Measurements from ENCODE around the gene PHAF1. TPM values are rescaled to one million over a fixed set of nuclear protein-coding genes. Genes with fewer than 3 reads are reported as not detected.
A peak's percentile ranks its signal among the peaks of the same experiment; 100 is the strongest.
"Not testable (repeated sequence)": the region's sequence is repeated elsewhere in the genome, so short reads cannot be mapped to it uniquely, and the experiment has no call there.

Gene PHAF1
- total RNA-seq, 1 experiment from 2014 or later = 18.8 TPM

GRCh38 chr16:67100569-67101310, 9.0 kb upstream of the PHAF1 start:
- DNase-seq (ENCODE audit: low read depth, low spot score) = peak; percentile 57
- in situ Hi-C loops (cut with HindIII; ENCODE audit: low pct_unique_long_range_greater_than_20kb, low sequenced_read_pairs) = no loop called here

DNA sequence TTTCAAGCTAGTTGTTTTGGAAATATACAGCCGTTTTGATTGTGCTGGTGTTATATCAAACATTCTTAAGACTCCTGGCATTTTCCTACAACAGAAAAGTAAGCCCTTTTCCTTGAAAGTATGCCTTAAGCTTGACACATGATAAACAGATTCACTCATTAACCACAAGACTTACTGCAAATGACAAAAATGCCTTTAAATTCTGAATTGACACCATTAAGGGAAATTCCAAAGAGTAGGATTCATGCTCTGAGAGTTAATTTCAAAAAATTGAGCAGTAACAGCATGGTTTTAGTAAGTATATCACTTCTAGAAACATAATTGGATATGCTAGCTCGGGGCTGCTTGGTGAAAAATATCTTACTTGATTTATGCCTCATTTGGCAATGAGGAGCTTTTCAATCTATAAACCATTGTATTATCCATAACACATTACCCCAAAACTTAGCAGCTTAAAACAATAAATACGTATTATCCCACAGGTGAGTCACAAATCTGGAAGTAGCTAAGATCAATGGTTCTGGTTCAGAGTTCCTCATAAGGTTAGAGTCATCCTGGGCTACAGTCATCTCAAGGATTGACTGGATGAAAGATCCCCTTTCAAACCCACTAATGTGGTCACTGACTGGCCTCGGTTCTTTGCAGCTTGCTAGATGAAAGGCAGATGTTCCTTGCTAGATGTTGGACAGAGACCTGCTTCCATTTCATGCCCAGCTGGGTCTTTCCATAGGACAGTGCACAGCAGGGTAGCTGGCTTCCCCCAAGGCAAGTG, 8.2 kb upstream of the PHAF1 start:
- DNase-seq (ENCODE audit: low read depth, low spot score) = no peak
- in situ Hi-C loops (cut with HindIII; ENCODE audit: low pct_unique_long_range_greater_than_20kb, low sequenced_read_pairs) = no loop called here

GRCh38 chr16:67104061-67104460, 5.7 kb upstream of the PHAF1 start:
- in situ Hi-C loops (cut with HindIII; ENCODE audit: low pct_unique_long_range_greater_than_20kb, low sequenced_read_pairs) = no loop called here
- peak; percentile 70 for DNase-seq (ENCODE audit: low read depth, low spot score)

GRCh38 chr16:67104845-67105244, 4.9 kb upstream of the PHAF1 start:
- in situ Hi-C loops (cut with HindIII; ENCODE audit: low pct_unique_long_range_greater_than_20kb, low sequenced_read_pairs) = no loop called here
- DNase-seq (ENCODE audit: low read depth, low spot score) = no peak

DNA sequence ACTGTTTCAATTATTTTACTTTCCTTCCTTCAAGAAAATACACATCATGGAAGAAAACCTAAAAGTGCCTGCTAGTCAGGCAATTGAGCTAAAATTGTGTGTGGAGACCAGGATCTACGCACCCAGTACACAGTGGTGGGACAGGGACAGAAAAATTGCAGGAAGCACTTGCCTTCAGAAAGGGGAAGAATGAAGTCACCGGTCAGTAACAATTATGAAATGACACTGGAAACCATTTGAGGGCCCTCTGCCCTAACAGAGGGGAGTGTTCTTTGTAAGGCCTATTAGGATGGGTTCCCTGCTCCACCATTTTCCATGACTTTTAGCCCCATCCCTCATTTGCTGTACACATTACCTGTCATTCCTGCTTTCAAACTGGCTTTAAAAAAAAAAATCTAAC, 4.5 kb upstream of the PHAF1 start:
- no peak for DNase-seq (ENCODE audit: low read depth, low spot score)
- in situ Hi-C loops (cut with HindIII; ENCODE audit: low pct_unique_long_range_greater_than_20kb, low sequenced_read_pairs) = no loop called here

GRCh38 chr16:67105881-67106280, 3.9 kb upstream of the PHAF1 start:
- DNase-seq (ENCODE audit: low read depth, low spot score) = no peak
- in situ Hi-C loops (cut with HindIII; ENCODE audit: low pct_unique_long_range_greater_than_20kb, low sequenced_read_pairs) = no loop called here

DNA sequence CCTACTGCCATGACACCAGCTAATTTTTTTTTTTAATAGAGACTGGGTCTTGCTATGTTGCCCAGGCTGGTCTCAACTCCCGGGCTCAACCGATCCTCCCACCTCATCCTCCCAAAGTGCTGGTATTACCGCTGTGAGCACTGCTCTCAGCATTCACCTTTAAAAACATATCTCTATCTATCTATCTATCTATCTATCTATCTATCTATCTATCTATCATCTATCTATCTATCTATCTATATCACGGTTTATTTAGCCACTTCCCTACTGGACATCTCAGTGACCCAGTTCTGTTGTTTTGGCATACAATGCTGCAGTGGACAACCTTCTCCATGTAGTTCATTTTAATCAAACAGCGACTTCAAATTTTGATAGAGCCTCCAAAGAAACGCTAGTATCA, 1.3 kb upstream of the PHAF1 start:
- in situ Hi-C loops (cut with HindIII; ENCODE audit: low pct_unique_long_range_greater_than_20kb, low sequenced_read_pairs) = no loop called here
- no peak for DNase-seq (ENCODE audit: low read depth, low spot score)

DNA sequence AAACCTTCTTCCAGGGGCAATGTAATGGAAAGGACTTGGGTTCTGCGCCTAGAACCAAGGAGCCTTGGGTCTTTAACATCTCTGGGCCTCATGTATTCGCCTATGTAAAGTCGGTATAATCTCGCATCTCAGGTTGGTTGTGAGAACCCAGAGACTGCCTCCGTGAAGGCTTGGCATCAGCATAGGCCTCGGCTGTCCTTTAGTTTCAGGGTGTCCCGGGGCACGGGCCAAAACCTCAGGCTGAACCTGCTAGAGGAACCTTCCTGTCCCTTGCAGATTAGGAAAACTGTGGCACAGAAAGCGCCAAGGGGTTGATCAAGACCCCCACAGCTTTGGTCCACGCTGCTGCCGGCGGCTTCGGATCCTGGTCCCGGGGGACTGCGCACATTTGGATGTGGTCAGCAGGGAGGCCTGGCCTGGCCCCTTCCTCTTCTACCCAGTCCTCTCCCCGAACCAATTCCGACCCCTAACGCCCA, 772 bp upstream of the PHAF1 start:
- in situ Hi-C loops (cut with HindIII; ENCODE audit: low pct_unique_long_range_greater_than_20kb, low sequenced_read_pairs) = no loop called here
- DNase-seq (ENCODE audit: low read depth, low spot score) = no peak

GRCh38 chr16:67111951-67112444, 2.3 kb downstream of the PHAF1 start:
- DNase-seq (ENCODE audit: low read depth, low spot score) = no peak
- in situ Hi-C loops (cut with HindIII; ENCODE audit: low pct_unique_long_range_greater_than_20kb, low sequenced_read_pairs) = no loop called here

GRCh38 chr16:67112591-67113399, 3.1 kb downstream of the PHAF1 start:
- in situ Hi-C loops (cut with HindIII; ENCODE audit: low pct_unique_long_range_greater_than_20kb, low sequenced_read_pairs) = no loop called here

DNA sequence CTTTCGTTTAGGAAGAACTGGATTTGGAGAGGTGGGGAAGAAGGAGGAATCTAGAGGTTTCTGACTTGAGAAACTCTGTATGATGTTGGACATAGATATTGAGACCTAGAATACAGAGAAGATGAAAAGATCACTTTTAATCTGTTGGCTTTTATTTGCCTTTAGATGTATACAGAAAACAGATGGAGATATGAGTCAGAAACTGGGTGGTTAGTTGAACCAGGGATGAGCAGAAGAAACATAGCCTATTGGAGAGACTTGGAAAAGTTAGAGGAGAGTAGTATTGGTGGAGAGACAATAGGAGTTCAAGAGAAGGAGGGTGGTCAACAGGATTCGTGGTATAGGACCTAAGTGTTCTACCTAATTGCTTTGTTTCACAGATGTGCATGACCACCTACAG, 5.1 kb downstream of the PHAF1 start:
- in situ Hi-C loops (cut with HindIII; ENCODE audit: low pct_unique_long_range_greater_than_20kb, low sequenced_read_pairs) = no loop called here
- no peak for DNase-seq (ENCODE audit: low read depth, low spot score)

More at GRCh38 chr16:67112591-67113399, 3.1 kb downstream of the PHAF1 start:
- DNase-seq (ENCODE audit: low read depth, low spot score) = no peak

DNA sequence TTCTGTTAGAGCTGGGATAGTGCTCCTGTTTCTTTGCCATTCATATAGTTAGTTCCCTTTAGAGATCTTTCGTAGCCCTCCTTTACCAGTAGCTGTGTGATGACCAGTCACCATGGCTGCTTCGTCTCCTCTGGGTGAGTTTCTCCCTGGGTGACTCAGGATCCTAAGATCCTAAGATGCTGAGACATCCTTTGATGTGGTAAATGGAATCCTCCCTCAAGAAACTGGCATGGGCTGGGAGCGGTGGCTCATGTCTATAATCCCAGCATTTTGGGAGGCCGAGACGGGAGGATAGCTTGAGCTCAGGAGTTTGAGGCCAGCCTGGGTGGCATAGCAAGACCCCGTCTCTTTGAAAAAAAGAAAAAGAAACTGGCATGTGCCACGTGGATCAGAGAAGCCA, 5.9 kb downstream of the PHAF1 start:
- in situ Hi-C loops (cut with HindIII; ENCODE audit: low pct_unique_long_range_greater_than_20kb, low sequenced_read_pairs) = no loop called here
- DNase-seq (ENCODE audit: low read depth, low spot score) = peak; percentile 36

DNA sequence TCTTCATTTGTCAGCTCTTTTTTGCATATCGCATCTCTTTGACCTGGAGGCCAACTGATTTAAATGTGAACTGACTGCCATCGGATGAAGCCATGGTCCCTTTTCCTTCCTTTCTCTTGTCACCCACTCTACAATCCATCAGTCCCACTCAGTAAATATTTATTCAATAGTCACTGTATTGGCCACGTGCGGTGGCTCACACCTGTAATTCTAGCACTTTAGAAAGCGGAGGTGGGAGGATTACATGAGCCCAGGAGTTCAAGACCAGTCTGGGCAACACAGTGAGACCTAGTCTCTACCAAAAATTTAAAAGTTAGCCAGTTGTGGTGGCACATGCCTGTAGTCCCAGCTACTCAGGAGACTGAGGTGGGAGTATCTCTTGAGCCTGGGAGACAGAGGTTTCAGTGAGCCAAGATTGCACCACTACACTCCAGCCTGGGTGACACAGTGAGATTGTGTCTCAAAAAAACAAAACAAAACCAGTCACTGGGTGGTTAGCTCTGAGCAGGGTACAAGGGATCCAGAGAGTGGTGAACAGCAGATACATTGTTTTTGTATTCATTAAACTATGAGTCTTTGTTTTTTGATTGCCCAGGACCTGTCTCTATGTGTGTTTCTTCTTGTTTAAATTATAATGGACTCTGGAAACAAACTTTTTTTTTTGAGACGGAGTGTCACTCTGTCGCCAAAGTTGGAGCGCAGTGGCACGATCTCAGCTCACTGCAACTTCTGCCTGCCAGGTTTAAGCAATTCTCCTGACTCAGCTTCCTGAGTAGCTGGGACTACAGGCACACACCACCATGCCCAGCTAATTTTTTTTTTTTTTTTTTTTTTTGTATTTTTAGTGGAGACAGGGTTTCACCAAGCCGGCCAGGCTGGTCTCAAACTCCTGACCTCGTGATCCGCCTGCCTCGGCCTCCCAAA, 6.9 kb downstream of the PHAF1 start:
- in situ Hi-C loops (cut with HindIII; ENCODE audit: low pct_unique_long_range_greater_than_20kb, low sequenced_read_pairs) = no loop called here
- peak; percentile 33 for DNase-seq (ENCODE audit: low read depth, low spot score)

GRCh38 chr16:67117716-67118115, 8.0 kb downstream of the PHAF1 start:
- in situ Hi-C loops (cut with HindIII; ENCODE audit: low pct_unique_long_range_greater_than_20kb, low sequenced_read_pairs) = no loop called here
- DNase-seq (ENCODE audit: low read depth, low spot score) = no peak

DNA sequence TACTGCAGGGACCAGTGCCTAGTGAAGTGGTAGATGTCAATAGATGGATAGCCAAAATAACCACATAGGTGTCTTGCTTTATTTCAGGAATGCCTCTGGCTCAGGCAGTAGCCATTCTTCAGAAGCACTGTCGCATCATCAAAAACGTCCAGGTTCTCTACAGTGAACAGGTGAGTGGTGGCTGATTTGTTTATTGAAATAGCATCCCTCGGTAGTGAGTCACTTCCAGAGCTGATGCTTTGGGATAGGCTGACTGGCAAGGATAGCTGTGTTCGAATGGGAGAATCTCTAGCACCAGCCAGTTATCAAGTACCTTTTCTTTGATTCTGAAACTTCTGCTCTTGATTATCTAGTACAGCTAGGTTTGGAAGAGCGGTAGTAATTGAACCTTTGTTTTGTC, 10.3 kb downstream of the PHAF1 start:
- no peak for DNase-seq (ENCODE audit: low read depth, low spot score)
- in situ Hi-C loops (cut with HindIII; ENCODE audit: low pct_unique_long_range_greater_than_20kb, low sequenced_read_pairs) = no loop called here

- DNase-seq (ENCODE audit: low read depth, low spot score); in situ Hi-C loops (cut with HindIII; ENCODE audit: low pct_unique_long_range_greater_than_20kb, low sequenced_read_pairs): not testable (repeated sequence)
Measured at GRCh38 chr16:67122799-67123198, 13.1 kb downstream of the PHAF1 start.

GRCh38 chr16:67128417-67128816, 18.7 kb downstream of the PHAF1 start:
- in situ Hi-C loops (cut with HindIII; ENCODE audit: low pct_unique_long_range_greater_than_20kb, low sequenced_read_pairs) = no loop called here
- no peak for DNase-seq (ENCODE audit: low read depth, low spot score)
